PC-3 (cell line): ENCODE measurements around the gene CIITA. TPM values are rescaled to one million over a fixed set of nuclear protein-coding genes. Genes with fewer than 3 reads are reported as not detected.

ENCODE experiments used
- ATAC-seq: fragments of 200-7000 bp; cut with Tn5 transposase; 2 replicates; pipeline ENCODE4 v1.9.1; 2020; ENCODE audit warnings: mild to moderate bottlenecking, moderate library complexity
- BruUV-seq: library from RNA; stranded (reverse); fragments of 400-500 nt; replicated peaks from 2 replicates; lab custom pipeline; 2021; lab: Mats Ljungman, UMichigan
- CTCF ChIA-PET: fragments of 300-600 bp; sonication (Branson Sonifier 250); formaldehyde crosslinking; loops from one replicate; lab custom pipeline; 2022; ENCODE audit warnings: antibody characterized with exemption; lab: Charles Lee
- POLR2A ChIA-PET: fragments of 300-600 bp; sonication (Branson Sonifier 250); formaldehyde crosslinking; loops from one replicate; lab custom pipeline; 2022; ENCODE audit warnings: antibody characterized with exemption; ENCODE audit not compliant: unreplicated experiment; lab: Charles Lee
- DNase-seq: peaks from one replicate; pipeline ENCODE4 v3.0.0-alpha.2; 2015
- H2AFZ ChIP-seq: fragments of 300-600 bp; sonication (generic); 2 replicates; pipeline ENCODE4 v1.6.0; 2016; ENCODE audit warnings: antibody characterized with exemption, low read length
- H3F3A ChIP-seq: fragments of 300-600 bp; sonication (generic); one replicate; pipeline ENCODE4 v1.6.0; 2017; ENCODE audit warnings: antibody characterized with exemption, low read length, control low read depth, mild to moderate bottlenecking; ENCODE audit not compliant: unreplicated experiment
- H3K27ac ChIP-seq: fragments of 300-600 bp; sonication (generic); 2 replicates; pipeline ENCODE4 v1.5.1; 2016; ENCODE audit warnings: mild to moderate bottlenecking, low read length
- H3K27me3 ChIP-seq: fragments of 300-600 bp; sonication (generic); 2 replicates; pipeline ENCODE4 v1.6.1; 2016; ENCODE audit warnings: low read length, mixed read lengths
- H3K36me3 ChIP-seq: fragments of 300-600 bp; sonication (generic); 2 replicates; pipeline ENCODE4 v1.6.1; 2016; ENCODE audit warnings: low read depth, mixed run types, low read length, mixed read lengths
- H3K4me1 ChIP-seq: fragments of 300-600 bp; sonication (generic); 2 replicates; pipeline ENCODE4 v1.5.1; 2016; ENCODE audit warnings: low read length; ENCODE audit not compliant: insufficient read depth
- H3K4me2 ChIP-seq: fragments of 300-600 bp; sonication (generic); 2 replicates; pipeline ENCODE4 v1.6.0; 2016; ENCODE audit warnings: low read length
- H3K4me3 ChIP-seq: fragments of 300-600 bp; sonication (generic); 2 replicates; pipeline ENCODE4 v1.5.1; 2016; ENCODE audit warnings: mild to moderate bottlenecking, low read length, mixed read lengths
- H3K79me2 ChIP-seq: fragments of 300-600 bp; sonication (generic); 2 replicates; pipeline ENCODE4 v1.6.1; 2017; ENCODE audit warnings: low read length, mixed read lengths
- H3K9ac ChIP-seq: fragments of 300-600 bp; sonication (generic); 2 replicates; pipeline ENCODE4 v1.6.0; 2016; ENCODE audit warnings: mild to moderate bottlenecking, low read length
- H3K9me2 ChIP-seq: fragments of 300-600 bp; sonication (generic); replicated peaks from 2 replicates; pipeline ENCODE4 v1.6.1; 2016; ENCODE audit warnings: mixed run types, low read length, mixed read lengths
- H3K9me3 ChIP-seq: fragments of 300-600 bp; sonication (generic); 2 replicates; pipeline ENCODE4 v1.6.1; 2016; ENCODE audit warnings: low read length, mixed read lengths
- H4K20me1 ChIP-seq: fragments of 300-600 bp; sonication (generic); 2 replicates; pipeline ENCODE4 v1.6.1; 2016; ENCODE audit warnings: low read length, mixed read lengths
- EZH2 ChIP-seq: fragments of 300-600 bp; sonication (generic); IDR thresholded peaks from one replicate; pipeline ENCODE4 v1.6.1; 2017; ENCODE audit warnings: antibody characterized with exemption, mild to moderate bottlenecking, low read length; ENCODE audit not compliant: unreplicated experiment
- EZH2phosphoT487 ChIP-seq: fragments of 300-600 bp; sonication (generic); IDR thresholded peaks from 2 replicates; pipeline ENCODE4 v1.6.1; 2018; ENCODE audit warnings: mild to moderate bottlenecking, antibody characterized with exemption, low read length, borderline replicate concordance
- intact Hi-C: fragments of 100-400 bp; cut with micrococcal nuclease; formaldehyde crosslinking; loops from 2 replicates; pipeline ENCODE4 v1.9.0; 2023
- total RNA-seq: library from RNA; depleted of rRNA; stranded (reverse); fragments of >200 nt; gene quantifications from 2 replicates; pipeline ENCODE4 v1.2.3, GENCODE V29; 2014
- TF ChIP-seq, protein P1 (sequence below): fragments of 300-600 bp; sonication (generic); conservative IDR thresholded peaks from 2 replicates; pipeline ENCODE4 v1.5.1; 2017; ENCODE audit warnings: antibody characterized with exemption, low read depth, mild to moderate bottlenecking, low read length

CIITA gene
- total RNA-seq, 1 experiment from 2014 or later, result not detected

DNA sequence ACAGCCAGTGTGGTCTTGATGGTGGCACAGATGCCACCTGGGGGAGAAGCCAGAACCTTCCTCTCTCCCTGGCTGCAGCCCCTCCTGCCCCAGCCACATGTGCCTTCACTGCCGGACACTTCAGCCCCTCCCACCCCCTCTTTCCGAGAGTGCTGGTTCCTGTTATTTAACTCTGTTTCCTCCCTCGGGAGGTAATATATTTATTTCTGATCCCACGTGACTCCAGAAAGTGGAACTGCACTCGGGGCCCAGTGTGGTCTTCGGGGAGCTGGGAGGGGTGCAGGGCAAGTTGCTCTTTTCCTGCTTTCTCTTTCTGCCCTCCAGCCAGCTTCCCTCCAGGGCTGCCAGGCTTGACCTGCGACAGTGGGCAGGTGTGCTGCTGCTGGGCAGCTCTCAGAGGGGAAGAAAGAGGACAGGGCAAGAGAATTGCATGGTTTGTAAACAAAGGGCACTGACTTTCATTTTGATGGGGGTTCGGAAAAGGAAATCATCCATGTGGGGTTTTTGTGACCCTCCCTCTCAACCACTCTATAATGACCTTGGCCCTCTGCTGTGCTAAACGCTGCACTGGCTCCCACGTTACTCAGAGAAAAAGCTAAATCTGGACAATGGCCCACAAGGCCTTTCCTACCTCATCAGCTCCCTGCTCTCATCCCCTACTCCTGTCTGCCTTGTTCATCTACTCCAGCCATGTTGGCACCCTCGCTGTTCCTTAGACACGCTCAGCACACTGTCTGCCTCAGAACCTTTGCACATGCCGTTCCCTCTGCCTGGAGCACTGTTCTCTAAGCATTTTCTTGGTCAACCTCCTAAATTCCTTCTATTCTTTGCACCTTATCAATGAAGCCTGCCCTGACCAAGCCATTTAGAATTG, 8.2 kb upstream of the CIITA start:
- no peaks in the 10 kb centered on the region for H3K36me3 ChIP-seq
- H4K20me1 ChIP-seq, result no peaks in the 10 kb centered on the region
- POLR2A ChIA-PET, result no interaction called here
- CTCF ChIA-PET, result no interaction called here
- intact Hi-C loops, result no loop called here
- H3K27ac ChIP-seq, result no peak overlapping the region
- TF ChIP-seq EZH2phosphoT487 (no peak), EZH2 (no peak)
- TF ChIP-seq, protein P1, sequence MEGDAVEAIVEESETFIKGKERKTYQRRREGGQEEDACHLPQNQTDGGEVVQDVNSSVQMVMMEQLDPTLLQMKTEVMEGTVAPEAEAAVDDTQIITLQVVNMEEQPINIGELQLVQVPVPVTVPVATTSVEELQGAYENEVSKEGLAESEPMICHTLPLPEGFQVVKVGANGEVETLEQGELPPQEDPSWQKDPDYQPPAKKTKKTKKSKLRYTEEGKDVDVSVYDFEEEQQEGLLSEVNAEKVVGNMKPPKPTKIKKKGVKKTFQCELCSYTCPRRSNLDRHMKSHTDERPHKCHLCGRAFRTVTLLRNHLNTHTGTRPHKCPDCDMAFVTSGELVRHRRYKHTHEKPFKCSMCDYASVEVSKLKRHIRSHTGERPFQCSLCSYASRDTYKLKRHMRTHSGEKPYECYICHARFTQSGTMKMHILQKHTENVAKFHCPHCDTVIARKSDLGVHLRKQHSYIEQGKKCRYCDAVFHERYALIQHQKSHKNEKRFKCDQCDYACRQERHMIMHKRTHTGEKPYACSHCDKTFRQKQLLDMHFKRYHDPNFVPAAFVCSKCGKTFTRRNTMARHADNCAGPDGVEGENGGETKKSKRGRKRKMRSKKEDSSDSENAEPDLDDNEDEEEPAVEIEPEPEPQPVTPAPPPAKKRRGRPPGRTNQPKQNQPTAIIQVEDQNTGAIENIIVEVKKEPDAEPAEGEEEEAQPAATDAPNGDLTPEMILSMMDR, result no peak
- no peak overlapping the region for H2AFZ ChIP-seq
- H3F3A ChIP-seq, result no peaks in the 10 kb centered on the region
- H3K9me2 ChIP-seq, result no peaks in the 10 kb centered on the region
- H3K4me3 ChIP-seq, result no peak overlapping the region
- no TSS peak for BruUV-seq
- H3K79me2 ChIP-seq, result no peaks in the 10 kb centered on the region
- no peak overlapping the region for H3K4me2 ChIP-seq
- no peak for ATAC-seq
- no peak overlapping the region for H3K9ac ChIP-seq
- H3K9me3 ChIP-seq, result no peaks in the 10 kb centered on the region
- no peak for DNase-seq
- peaks cover 20% of the 10 kb centered on the region for H3K4me1 ChIP-seq
- H3K27me3 ChIP-seq, result no peaks in the 10 kb centered on the region

DNA sequence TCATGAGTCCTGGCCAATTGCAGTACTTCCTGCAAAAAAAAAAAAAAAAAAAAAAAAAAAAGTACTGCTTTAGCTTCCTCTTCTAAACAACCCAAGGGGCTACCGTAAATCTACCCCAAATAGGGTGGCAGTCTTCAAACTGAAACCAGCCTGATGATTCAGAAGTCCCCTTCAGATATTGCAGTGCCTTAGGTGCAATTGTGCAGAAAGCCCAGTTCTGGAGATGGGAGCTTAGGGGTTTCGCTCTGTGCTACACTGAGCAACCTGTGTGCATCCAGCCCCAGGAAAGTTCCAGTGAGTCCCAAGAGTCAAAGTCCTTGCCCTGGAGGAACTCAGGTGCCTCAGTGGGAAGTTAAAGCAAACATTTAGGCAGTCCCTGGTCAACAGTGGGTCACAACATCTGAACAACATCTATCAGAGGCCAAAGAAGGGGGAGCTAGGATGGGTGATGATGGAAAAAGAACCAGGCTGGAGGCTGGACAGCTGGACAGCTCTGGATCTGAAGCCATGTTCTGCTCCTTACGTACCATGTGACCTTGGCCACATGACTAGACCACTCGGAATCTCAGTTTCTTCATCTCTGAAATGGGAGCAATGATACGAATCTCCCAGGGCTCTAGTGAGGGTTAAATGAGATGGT, 6.7 kb upstream of the CIITA start:
- ChIA-PET POLR2A (no interaction called here), CTCF (no interaction called here)
- no peak overlapping the region for H3K4me2 ChIP-seq
- H3K9me3 ChIP-seq, result no peaks in the 10 kb centered on the region
- 0 out of 2 replicates have a peak overlapping the region, but pooled peaks have one; percentile 80 for H3K27ac ChIP-seq
- H4K20me1 ChIP-seq, result no peaks in the 10 kb centered on the region
- no peaks in the 10 kb centered on the region for H3K9me2 ChIP-seq
- no peaks in the 10 kb centered on the region for H3K79me2 ChIP-seq
- no peak overlapping the region for H3K9ac ChIP-seq
- intact Hi-C loops, result no loop called here
- H2AFZ ChIP-seq, result no peak overlapping the region
- H3K27me3 ChIP-seq, result no peaks in the 10 kb centered on the region
- TF ChIP-seq EZH2, result no peak
- TF ChIP-seq, protein P1, result no peak
- no peak for TF ChIP-seq EZH2phosphoT487
- DNase-seq (no peak), ATAC-seq (no peak)
- no peak overlapping the region for H3K4me3 ChIP-seq
- H3K4me1 ChIP-seq, result peaks cover 20% of the 10 kb centered on the region
- H3K36me3 ChIP-seq, result no peaks in the 10 kb centered on the region
- BruUV-seq, result no TSS peak
- no peaks in the 10 kb centered on the region for H3F3A ChIP-seq

DNA sequence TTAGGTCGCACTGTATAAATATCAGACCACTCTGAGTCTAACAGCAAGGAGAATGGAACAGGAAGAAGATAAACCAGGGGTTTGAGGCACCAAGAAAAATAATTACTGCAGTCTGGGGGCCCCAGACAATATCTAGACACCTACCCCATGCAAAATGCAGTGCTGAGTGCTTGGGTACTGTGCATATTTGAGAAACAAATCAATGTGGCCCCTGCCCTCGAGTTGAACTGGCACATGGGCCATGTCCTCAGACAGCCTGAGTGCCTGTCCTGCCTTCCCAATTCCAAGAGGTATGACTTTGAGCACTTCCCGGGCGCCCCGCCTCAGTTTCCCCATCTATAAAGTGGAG, 6.2 kb upstream of the CIITA start:
- POLR2A ChIA-PET, result no interaction called here
- Histone ChIP-seq H3K4me1 (peaks cover 20% of the 10 kb centered on the region), H3K9me2 (no peaks in the 10 kb centered on the region), H2AFZ (no peak overlapping the region), H3K4me3 (no peak overlapping the region), H3K27me3 (no peaks in the 10 kb centered on the region), H3K79me2 (no peaks in the 10 kb centered on the region), H4K20me1 (no peaks in the 10 kb centered on the region), H3K9ac (no peak overlapping the region; the same call in 1 of the 2 replicates), H3K27ac (peak overlapping the region; percentile 80; the same call in 1 of the 2 replicates), H3F3A (no peaks in the 10 kb centered on the region), H3K4me2 (peak overlapping the region; percentile 49), H3K9me3 (no peaks in the 10 kb centered on the region), H3K36me3 (no peaks in the 10 kb centered on the region)
- CTCF ChIA-PET, result no interaction called here
- ATAC-seq, result no peak
- no TSS peak for BruUV-seq
- TF ChIP-seq EZH2phosphoT487 (no peak), EZH2 (no peak)
- TF ChIP-seq, protein P1, result no peak
- DNase-seq, result no peak
- intact Hi-C loops, result no loop called here
